Measurements from ENCODE around the gene PTGR1. TPM values are rescaled to one million over a fixed set of nuclear protein-coding genes. Genes with fewer than 3 reads are reported as not detected.
"Not testable (repeated sequence)": the region's sequence is repeated elsewhere in the genome, so short reads cannot be mapped to it uniquely, and the experiment has no call there.

PTGR1 gene
- total RNA-seq, 1 donor from 2014 or later = 1.3 TPM

DNA sequence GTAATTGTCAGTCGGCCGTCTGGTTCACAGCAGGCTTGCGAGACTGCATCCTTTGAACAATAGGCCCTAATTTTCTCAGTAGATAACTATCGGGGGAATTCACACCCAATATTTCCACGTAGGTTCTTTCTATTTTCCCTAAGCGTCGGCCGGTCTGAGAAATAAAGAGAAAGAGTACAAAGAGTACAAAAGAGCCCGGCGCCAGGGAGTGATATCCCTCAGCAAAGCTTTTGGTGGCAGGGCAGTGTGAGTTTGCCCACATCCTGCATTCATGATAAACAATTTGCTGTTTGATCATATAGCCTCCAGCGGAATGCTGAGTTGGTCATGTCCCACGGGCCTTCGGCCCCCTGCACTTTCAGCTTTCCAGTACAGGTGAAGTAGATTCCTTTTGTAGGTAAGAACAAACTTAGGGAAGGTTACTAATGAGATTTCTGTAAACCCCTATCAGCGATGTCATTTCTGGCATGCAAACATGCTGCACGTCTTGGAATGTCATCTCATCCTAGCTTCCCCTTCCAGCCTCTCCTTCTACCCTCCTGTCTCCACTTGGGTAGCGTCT is 4.7 kb upstream of the PTGR1 start:
- no peak for DNase-seq (ENCODE audit: low spot score)
- intact Hi-C loops (cut with micrococcal nuclease) = no loop called here
- peaks cover 6% of the 10 kb centered on the region for H3K4me1 Mint-ChIP-seq (ENCODE audit: low read depth)
- H3K9me3 Mint-ChIP-seq = no peaks in the 10 kb centered on the region
- no peaks in the 10 kb centered on the region for H3K36me3 Mint-ChIP-seq (ENCODE audit: low read depth)
- peaks cover 28% of the 10 kb centered on the region for H3K27me3 Mint-ChIP-seq (ENCODE audit: insufficient read depth)
- no peak overlapping the region for H3K4me3 Mint-ChIP-seq
- no peak overlapping the region for H3K27ac Mint-ChIP-seq

DNA sequence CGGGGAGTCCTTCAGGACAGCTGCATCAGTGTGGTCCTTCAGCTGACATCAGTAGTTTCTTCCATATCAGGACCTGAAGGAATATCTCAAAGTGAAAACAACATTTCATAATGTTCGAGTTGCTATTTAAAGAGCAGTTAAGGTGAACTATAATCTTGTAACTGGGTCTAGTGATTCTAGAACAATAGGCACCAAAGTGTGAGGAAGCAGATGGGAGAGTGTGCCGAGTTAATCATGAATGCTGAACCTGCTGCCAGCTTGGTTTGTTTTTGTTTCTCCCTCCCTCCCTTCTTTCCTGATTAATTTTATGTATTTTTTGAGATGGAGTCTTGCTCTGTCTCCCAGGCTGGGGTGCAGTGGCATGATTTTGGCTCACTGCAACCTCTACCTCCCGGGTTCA is 3.6 kb upstream of the PTGR1 start:
- H3K36me3 Mint-ChIP-seq (ENCODE audit: low read depth) = no peaks in the 10 kb centered on the region
- H3K27ac Mint-ChIP-seq = no peak overlapping the region
- no peak for DNase-seq (ENCODE audit: low spot score)
- intact Hi-C loops (cut with micrococcal nuclease) = no loop called here
- no peaks in the 10 kb centered on the region for H3K9me3 Mint-ChIP-seq
- peaks cover 36% of the 10 kb centered on the region for H3K27me3 Mint-ChIP-seq (ENCODE audit: insufficient read depth)
- H3K4me1 Mint-ChIP-seq (ENCODE audit: low read depth) = peaks cover 17% of the 10 kb centered on the region
- H3K4me3 Mint-ChIP-seq = no peak overlapping the region

DNA sequence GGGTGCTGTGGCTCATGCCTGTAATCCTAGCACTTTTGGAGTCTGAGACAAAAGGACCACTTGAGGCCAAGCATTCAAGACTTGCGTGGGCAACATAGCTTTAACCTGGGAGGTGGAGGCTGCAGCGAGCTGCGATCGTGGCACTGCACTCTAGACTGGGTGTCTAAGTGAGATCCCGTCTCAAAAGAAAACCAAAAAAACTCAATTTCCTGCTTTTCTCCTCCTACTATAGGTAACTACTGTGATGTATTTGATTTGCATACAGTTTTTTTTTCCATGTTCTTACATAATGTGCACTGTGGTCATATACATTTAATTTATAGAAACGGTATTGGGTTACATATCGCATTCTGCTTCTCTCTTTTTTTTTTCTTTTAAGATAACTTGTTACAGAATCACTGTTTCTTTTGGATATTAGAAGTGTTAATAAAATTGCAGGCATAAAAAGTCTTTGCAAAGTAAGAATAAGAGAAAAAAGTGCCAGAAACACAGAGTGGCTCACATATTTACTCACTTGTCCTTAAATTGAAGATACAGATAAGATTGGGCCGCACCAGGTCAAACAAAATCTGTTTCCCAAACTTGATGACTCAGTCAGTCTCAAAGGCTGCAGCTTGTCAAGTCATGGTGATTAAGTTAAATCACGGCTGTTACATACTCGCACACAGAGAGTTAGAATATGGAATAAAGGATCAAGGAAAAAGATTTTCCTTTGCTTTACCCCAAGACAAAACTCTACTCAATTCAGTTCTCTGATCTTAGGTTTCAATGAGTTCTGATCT is 2.0 kb upstream of the PTGR1 start:
- peaks cover 24% of the 10 kb centered on the region for H3K4me1 Mint-ChIP-seq (ENCODE audit: low read depth)
- no peak overlapping the region for H3K4me3 Mint-ChIP-seq
- no peak for DNase-seq (ENCODE audit: low spot score)
- H3K27me3 Mint-ChIP-seq (ENCODE audit: insufficient read depth) = peaks cover 38% of the 10 kb centered on the region
- no peaks in the 10 kb centered on the region for H3K9me3 Mint-ChIP-seq
- intact Hi-C loops (cut with micrococcal nuclease) = no loop called here
- H3K36me3 Mint-ChIP-seq (ENCODE audit: low read depth) = no peaks in the 10 kb centered on the region
- no peak overlapping the region for H3K27ac Mint-ChIP-seq

DNA sequence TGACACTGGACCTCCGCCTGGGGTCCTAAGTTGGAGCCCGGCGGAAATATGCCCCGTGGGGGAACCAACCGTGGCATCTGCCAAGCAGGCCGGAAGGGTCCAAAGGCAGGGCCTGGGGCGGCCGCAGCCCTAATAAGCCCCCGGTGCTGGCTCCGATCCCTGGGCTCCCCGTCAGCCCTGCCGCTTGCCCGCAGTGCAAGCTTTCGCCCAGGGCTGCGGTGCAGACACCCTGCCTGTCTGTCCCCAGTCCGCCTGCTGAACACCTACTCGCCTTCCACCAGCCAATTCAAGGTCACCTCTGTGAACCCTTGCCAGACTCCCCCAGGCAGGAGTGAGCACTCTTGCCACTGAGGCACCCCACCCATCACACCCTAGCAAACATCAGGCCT is 502 bp upstream of the PTGR1 start:
- intact Hi-C loops (cut with micrococcal nuclease) = loop anchor here (2.0 kb wide), 2 partner anchors 115 to 475 kb away; partner anchors contain the start of gene ECPAS
- Mint-ChIP-seq H3K9me3 (no peaks in the 10 kb centered on the region), H3K4me1 (ENCODE audit: low read depth) (peaks cover 24% of the 10 kb centered on the region), H3K27ac (no peak overlapping the region), H3K36me3 (ENCODE audit: low read depth) (no peaks in the 10 kb centered on the region), H3K4me3 (peak overlapping the region; percentile 92), H3K27me3 (ENCODE audit: insufficient read depth) (peaks cover 37% of the 10 kb centered on the region)
- no peak for DNase-seq (ENCODE audit: low spot score)

DNA sequence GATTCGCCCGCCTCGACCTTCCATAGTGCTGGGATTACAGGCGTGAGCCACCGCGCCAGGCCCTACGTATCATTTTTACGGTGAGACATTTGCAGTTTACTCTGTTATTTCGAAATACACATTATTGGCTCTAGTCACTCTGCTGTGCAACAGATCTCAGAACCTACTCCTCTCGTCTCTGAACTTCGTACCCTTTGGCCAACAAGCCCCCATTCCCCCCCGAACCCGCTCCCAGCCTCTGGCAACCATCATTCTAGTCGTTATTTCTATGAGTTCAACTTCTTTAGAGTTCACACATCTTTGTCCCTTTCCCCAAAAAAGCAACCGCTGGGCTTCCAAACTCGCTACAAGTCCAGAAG is 735 bp downstream of the PTGR1 start:
- intact Hi-C loops (cut with micrococcal nuclease) = loop anchor here (1.0 to 2.0 kb wide), 4 partner anchors 65 to 476 kb away; partner anchors contain the start of gene ECPAS
- H3K27ac Mint-ChIP-seq = no peak overlapping the region
- no peaks in the 10 kb centered on the region for H3K9me3 Mint-ChIP-seq
- DNase-seq (ENCODE audit: low spot score) = no peak
- peaks cover 34% of the 10 kb centered on the region for H3K27me3 Mint-ChIP-seq (ENCODE audit: insufficient read depth)
- peak overlapping the region; percentile 83 for H3K4me3 Mint-ChIP-seq
- H3K36me3 Mint-ChIP-seq (ENCODE audit: low read depth) = no peaks in the 10 kb centered on the region
- peaks cover 24% of the 10 kb centered on the region for H3K4me1 Mint-ChIP-seq (ENCODE audit: low read depth)

DNA sequence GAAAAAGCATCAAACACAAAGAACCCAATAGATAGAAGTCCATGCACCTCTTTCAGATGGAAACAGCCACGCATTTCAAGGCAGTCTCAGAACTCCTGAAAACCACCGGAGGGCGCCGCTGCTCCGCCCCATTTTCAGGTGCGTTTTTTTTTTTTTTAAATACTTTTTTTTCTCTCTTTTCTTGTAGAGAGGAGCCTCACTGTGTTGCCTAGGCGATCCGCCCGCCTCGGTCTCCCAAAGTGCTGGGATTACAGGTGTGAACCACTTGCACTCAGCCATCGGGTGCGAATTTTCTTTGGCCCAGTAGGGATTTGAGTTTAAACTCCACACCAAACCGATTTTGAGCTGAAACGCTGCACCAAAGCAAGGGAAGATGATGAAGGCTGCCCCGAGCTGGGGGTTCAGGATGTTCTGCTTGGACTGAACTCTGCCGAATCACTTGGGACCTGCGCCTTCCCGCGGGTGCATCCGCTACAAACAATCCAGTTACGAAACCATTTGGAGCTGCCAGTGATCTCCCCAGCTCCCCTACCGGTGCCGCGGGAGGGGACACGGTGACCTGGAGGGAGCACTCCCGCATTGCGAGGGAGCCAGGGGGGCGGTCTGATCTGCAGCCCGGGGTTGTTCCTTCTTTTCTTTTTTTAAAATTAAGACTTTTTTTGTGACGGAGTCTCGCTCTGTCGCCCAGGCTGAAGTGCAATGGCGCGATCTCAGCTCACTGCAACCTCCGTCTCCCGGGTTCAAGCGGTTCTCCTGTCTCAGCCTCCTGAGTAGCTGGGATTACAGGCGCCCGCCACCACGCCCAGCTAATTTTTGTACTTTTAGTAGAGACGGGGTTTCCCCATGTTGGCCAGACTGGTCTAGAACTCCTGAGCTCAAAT is 1.4 kb downstream of the PTGR1 start:
- Mint-ChIP-seq H3K4me3 (peak overlapping the region; percentile 83), H3K27ac (no peak overlapping the region)
- intact Hi-C loops (cut with micrococcal nuclease) = loop anchor here (1.0 to 2.0 kb wide), 5 partner anchors 33 to 477 kb away; partner anchors contain the start of genes DNAJC25 and ECPAS

DNA sequence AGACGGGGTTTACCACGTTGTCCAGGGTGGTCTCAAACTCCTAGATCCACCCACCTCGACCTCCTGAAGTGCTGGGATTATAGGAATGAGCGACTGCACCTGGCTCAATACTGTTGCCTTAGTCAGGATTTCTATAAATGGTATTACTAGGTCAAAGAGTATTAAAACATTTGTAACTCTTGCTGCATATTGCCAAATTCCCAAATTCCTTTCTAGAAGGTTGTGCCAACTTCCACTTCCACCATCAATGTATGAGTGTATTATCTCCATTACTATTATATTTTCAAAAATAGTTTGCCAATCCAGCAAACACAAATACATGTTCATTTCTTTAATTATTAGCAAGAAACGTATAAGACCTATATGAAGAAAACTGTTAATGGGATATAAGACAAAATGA is 10.6 kb downstream of the PTGR1 start:
- DNase-seq (ENCODE audit: low spot score) = no peak
- Mint-ChIP-seq H3K36me3 (ENCODE audit: low read depth) (no peaks in the 10 kb centered on the region), H3K27ac (no peak overlapping the region), H3K4me1 (ENCODE audit: low read depth) (no peaks in the 10 kb centered on the region), H3K27me3 (ENCODE audit: insufficient read depth) (peaks cover 2% of the 10 kb centered on the region), H3K9me3 (no peaks in the 10 kb centered on the region), H3K4me3 (no peak overlapping the region)
- intact Hi-C loops (cut with micrococcal nuclease) = no loop called here

More for the DNA sequence above, 1.4 kb downstream of the PTGR1 start:
- Mint-ChIP-seq H3K4me1 (ENCODE audit: low read depth) (peaks cover 24% of the 10 kb centered on the region), H3K36me3 (ENCODE audit: low read depth) (no peaks in the 10 kb centered on the region), H3K27me3 (ENCODE audit: insufficient read depth) (peaks cover 33% of the 10 kb centered on the region), H3K9me3 (no peaks in the 10 kb centered on the region)
- DNase-seq (ENCODE audit: low spot score) = peak; percentile 35

DNA sequence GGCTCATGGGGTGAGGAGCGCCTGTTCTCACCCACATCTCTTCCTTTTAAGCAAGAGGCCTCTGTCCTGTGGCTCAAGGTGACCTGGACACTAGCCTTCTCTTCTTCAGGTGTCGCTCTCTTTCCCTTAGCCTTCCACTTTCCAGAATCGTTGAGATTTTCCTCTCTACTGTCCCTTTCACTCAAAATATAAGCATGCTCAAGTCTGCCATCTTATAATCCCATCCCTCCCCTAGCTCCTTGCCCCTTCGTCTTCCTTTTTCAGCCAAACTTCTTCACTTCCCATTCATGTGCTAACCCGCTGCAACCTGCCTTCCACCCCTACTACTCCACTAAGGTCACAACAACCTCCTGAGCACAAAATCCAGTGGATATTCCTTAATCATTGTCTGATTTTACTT is 13.1 kb downstream of the PTGR1 start:
- Mint-ChIP-seq H3K27me3 (ENCODE audit: insufficient read depth) (no peaks in the 10 kb centered on the region), H3K4me3 (no peak overlapping the region), H3K27ac (no peak overlapping the region), H3K9me3 (no peaks in the 10 kb centered on the region), H3K4me1 (ENCODE audit: low read depth) (no peaks in the 10 kb centered on the region), H3K36me3 (ENCODE audit: low read depth) (no peaks in the 10 kb centered on the region)
- DNase-seq (ENCODE audit: low spot score) = no peak
- intact Hi-C loops (cut with micrococcal nuclease) = no loop called here

DNA sequence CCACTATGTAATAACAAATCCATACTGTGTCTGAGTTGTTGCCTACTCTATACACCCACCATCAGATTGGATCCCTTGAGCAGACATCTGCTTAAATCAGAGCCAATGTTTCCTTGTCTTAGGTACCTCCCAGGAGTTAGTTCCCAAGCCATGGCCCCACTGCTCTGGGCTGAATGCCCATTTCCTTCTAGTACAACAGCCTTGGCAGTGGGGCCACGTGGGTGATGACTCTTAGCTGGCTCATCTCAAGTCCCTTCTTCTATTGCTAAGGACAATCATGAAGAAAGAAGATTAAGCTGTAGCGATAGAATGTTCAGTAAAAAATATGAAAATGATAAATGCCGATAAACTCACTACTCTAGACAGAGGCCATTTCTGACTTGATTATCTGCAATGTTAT is 16.6 kb downstream of the PTGR1 start:
- no peaks in the 10 kb centered on the region for H3K4me1 Mint-ChIP-seq (ENCODE audit: low read depth)
- H3K4me3 Mint-ChIP-seq = no peak overlapping the region
- intact Hi-C loops (cut with micrococcal nuclease) = no loop called here
- no peak overlapping the region for H3K27ac Mint-ChIP-seq
- H3K27me3 Mint-ChIP-seq (ENCODE audit: insufficient read depth) = peaks cover 3% of the 10 kb centered on the region
- no peak for DNase-seq (ENCODE audit: low spot score)
- H3K36me3 Mint-ChIP-seq (ENCODE audit: low read depth) = no peaks in the 10 kb centered on the region
- no peaks in the 10 kb centered on the region for H3K9me3 Mint-ChIP-seq

DNA sequence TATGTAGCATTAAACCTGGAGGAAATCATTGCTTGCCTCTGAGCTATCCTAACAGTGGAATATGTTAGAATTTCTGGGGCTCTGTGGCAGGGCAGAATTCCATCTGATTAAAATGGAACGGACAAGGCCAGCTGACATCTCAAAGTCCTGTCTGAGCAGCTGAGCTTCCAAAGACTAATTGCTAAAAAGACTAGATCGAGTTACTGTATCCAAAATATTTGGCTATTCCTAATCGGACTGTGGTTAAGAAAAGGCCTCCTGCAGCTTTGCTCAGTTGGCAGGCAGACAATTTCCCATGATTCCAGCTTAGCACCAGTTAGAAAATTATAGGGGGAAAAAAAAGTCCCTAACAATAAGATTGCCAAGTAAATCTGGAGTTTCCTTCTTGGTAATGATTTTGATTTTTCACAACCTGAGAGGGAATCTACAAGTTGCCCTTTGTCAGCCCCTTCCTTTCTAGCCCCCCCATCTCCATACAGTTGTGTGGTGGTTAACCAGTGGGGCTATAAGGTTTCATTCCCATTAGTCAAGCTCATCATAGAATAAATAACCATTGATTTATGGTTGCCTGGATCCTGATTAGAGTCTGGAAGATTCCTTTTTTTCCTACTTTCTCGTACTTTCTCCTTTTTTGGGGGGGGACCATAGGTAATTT is 26.4 kb downstream of the PTGR1 start:
- no peak overlapping the region for H3K27ac Mint-ChIP-seq

DNA sequence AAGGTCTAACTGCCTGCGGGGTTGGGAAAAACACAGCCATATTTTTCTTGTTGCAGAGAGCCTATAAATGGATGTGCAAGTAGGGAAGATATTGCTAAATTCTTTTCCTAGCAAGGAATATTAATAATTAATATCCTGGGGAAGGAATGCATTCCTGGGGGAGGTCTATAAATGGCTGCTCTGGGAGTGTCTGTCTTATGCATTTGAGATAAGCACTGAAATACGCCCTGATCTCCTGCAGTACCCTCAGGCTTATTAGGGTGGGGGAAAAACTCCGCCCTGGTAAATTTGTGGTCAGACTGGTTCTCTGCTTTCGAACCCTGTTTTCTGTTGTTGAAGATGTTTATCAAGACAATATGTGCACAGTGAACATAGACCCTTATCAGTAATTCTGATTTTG is 31.3 kb downstream of the PTGR1 start:
- H3K27ac Mint-ChIP-seq; H3K27me3 Mint-ChIP-seq (ENCODE audit: insufficient read depth); H3K36me3 Mint-ChIP-seq (ENCODE audit: low read depth); intact Hi-C loops (cut with micrococcal nuclease); H3K4me1 Mint-ChIP-seq (ENCODE audit: low read depth); H3K4me3 Mint-ChIP-seq; DNase-seq (ENCODE audit: low spot score): not testable (repeated sequence)
- H3K9me3 Mint-ChIP-seq = peaks cover 40% of the 10 kb centered on the region

More for the DNA sequence above, 26.4 kb downstream of the PTGR1 start:
- no peak for DNase-seq (ENCODE audit: low spot score)
- Mint-ChIP-seq H3K9me3 (peaks cover 26% of the 10 kb centered on the region), H3K27me3 (ENCODE audit: insufficient read depth) (no peaks in the 10 kb centered on the region), H3K36me3 (ENCODE audit: low read depth) (peaks cover 5% of the 10 kb centered on the region), H3K4me1 (ENCODE audit: low read depth) (no peaks in the 10 kb centered on the region), H3K4me3 (no peak overlapping the region)
- intact Hi-C loops (cut with micrococcal nuclease) = no loop called here

DNA sequence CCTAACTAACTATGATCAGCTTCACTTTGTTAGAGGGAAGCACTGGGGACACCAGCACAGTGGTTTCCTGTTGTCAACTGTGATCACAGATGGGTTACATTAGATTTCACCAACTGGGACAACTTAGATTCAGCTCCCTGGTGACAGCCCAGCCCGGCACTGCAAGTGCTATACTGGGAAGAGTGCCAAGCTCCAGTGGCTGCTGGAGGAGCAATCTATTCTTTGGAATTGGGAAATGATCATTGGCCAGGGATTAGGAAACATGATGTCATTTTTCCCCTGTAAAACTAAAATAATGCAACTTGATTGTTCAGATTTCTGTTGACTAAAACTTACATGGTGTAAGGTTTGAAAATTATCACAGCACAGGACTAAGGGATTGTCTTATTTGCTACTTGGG is 33.2 kb downstream of the PTGR1 start:
- Mint-ChIP-seq H3K36me3 (ENCODE audit: low read depth) (peaks cover 8% of the 10 kb centered on the region), H3K4me1 (ENCODE audit: low read depth) (no peaks in the 10 kb centered on the region), H3K4me3 (no peak overlapping the region), H3K27me3 (ENCODE audit: insufficient read depth) (no peaks in the 10 kb centered on the region), H3K27ac (no peak overlapping the region), H3K9me3 (peaks cover 40% of the 10 kb centered on the region)
- intact Hi-C loops (cut with micrococcal nuclease) = no loop called here
- no peak for DNase-seq (ENCODE audit: low spot score)
